GM03348 (cell line): ENCODE data around the gene DAGLA.
A peak's percentile ranks its signal among the peaks of the same experiment; 100 is the strongest.

Experiments
- DNase-seq: peaks from one replicate; pipeline ENCODE4 v3.0.0; 2012; ENCODE audit warnings: low spot score

The DAGLA gene

DNA sequence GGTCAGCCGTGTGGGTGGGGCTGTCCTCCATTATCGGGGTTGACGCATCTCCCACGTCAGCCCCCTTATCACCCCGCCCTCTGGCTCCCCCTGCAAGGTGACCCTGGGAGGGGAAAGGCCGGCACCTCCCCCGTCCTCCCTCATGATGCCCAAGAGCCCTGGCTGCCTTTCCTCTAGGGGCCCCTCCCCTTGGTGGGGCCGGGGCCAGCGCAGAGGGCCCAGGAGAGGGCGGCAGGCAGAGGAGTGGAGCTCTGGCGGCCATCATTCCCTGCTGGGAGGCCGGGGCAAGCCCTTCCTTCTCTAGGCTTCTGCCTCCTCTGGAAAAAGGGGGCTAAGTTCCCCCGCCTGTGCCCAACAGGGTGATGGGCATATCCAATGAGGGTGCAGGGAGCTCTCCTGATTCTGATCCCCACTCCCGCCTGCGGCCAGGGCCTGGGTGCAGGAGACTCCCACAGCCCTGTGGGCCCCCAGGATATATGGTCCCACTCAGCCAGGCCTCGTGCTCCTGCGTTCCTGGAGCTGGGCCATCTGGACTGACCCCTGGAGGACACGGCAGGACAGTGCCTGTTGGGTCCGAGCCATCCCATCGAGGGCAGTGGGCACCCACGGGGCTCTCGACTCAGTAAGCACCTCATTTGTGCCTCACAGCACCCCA lies 84.5 kb downstream of the DAGLA start:
- no peak for DNase-seq

DNA sequence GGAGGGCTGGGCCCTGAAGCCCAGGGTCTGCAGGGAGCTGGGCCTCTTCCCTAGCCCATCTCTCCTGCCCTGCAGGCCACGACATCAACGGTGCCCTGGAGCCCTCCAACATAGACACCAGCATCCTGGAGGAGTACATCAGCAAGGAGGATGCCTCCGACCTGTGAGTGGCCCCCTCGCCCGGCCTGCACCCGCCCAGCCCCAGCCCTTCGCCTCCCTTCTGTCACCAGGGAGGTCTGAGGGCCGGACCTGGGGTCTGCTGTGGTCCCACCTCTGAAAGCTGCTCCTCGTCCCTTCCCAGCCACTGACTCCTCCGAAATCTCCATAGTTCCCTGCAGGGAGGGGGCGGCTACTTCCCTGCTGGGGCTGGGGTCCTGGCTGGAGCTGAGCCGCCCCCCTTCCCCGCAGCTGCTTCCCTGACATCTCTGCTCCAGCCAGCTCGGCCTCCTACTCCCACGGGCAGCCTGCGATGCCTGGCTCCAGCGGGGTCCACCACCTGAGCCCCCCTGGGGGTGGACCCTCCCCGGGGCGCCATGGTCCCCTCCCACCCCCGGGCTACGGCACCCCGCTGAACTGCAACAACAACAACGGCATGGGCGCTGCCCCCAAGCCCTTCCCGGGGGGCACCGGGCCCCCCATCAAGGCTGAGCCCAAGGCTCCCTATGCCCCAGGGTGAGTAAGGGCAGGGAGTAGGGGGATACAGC lies 85.5 kb downstream of the DAGLA start:
- no peak for DNase-seq

DNA sequence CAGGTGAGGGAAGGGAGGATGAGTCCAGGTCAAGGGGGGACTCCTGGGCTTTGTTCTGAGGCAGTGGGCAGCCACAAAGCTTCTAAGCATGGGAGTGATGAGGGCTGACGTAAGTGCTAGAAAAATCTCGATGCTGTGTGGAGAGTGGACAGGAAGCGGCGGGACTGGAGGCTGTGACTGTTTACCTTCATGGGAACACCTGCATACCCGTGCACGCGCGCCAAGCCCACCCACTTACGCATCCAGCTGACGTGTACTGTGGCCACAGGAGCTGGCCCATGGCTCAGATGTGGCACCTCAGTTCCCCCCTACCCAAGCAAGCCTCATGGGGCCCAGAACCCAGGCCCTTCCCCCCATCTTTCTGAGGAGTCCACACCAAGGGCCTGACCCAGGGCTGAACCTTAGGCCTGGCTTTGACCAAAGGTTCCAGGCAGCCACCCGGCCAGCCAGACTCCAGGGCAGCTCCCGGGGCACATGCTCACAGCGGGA lies 86.2 kb downstream of the DAGLA start:
- no peak for DNase-seq

DNA sequence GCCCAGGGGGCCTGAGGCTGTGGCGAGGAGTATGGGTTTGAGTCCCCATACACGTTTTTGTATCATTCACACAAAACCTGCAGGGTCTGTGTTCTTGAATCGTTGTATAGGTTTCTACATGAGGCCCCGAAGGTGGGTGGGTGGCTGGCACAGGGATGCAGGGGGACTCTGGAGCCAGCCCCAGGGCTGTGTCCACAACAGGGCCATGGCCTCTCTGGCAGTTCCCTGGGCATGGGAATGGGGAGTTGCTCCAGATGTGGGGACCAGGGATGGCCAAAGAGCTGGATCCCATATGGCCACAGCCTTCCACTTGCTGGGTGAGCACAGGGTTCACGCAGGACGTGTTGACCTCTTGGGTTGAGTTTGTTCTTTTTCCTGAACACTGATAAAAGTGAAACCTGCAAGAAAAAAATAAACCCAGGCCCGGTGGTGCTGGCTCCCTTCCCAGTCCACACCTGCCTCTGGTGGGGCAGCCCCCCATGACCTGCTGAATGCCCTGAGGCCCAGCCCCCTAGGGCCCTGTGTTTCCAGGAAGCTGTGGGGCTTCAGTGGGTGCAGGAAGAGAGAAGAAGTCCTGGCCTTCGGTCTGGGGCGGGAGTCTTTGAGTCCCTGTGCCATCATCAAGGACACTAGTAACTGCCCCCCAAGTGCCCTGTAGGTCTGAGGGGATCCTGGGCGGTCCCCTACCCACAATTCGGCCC lies 88.3 kb downstream of the DAGLA start:
- no peak for DNase-seq

DNA sequence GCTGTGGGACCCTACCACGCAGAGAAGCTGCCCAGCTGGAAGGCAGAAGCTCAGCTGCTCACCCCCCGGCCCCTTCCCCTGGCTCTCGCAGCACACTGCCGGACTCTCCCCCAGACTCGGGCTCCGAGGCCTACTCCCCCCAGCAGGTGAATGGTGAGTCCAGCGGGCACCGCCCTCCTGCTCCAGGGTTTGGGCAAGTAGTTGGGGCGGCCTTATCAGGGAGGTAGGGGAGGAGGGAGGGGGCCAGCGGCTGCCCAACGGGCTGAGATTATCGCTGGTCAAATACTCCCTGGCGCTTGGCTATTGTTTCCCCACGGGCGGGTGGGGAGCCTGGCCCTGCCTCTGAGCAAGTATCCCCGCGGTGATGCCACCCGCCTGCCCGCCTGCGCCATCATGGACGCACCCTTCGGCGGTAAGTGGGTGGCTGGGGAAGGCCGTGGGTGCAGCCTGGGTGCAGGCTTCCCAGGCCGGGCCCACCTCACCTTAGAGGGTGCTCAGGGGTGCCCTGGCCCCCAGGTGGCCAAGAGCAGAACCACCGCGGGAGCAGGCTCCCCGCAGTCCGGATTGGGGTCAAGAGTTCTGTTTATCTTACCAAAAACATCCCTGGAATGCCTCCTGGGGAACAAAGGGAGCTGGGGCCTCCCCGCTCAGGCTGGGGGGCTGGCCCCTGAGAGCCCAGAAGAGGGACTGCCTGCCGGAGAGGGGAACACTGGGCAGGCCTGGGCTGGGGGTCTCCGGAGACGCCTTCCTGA lies 89.2 kb downstream of the DAGLA start:
- peak; percentile 43 for DNase-seq

DNA sequence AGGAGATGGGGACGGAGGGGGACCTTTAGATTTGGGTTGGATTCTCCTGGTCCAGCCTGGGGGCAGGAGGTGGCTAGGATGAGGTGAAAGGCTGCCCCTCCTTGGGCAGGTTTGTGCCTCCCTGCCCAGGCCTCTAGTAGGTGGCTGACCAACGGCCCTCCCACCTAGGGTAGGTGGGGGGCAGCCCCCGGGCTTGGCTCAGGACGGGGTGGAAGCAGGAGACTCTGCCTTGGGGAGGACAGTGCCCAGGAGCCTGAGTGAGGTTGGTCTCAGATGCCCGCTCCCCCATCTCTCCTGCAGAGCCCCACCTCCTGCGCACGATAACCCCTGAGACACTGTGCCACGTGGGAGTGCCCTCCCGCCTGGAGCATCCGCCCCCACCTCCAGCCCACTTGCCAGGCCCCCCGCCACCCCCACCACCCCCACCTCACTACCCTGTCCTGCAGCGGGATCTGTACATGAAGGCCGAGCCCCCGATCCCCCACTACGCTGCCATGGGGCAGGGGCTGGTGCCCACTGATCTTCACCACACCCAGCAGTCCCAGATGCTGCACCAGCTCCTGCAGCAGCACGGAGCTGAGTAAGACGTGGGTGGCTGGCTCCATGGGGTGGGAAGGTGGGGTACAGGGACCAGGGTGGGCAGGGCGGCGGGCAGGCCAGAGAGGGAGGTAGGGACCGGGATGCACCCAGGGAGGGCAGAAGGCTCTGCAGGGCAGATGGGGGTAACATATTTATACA lies 89.9 kb downstream of the DAGLA start:
- DNase-seq: no peak

DNA sequence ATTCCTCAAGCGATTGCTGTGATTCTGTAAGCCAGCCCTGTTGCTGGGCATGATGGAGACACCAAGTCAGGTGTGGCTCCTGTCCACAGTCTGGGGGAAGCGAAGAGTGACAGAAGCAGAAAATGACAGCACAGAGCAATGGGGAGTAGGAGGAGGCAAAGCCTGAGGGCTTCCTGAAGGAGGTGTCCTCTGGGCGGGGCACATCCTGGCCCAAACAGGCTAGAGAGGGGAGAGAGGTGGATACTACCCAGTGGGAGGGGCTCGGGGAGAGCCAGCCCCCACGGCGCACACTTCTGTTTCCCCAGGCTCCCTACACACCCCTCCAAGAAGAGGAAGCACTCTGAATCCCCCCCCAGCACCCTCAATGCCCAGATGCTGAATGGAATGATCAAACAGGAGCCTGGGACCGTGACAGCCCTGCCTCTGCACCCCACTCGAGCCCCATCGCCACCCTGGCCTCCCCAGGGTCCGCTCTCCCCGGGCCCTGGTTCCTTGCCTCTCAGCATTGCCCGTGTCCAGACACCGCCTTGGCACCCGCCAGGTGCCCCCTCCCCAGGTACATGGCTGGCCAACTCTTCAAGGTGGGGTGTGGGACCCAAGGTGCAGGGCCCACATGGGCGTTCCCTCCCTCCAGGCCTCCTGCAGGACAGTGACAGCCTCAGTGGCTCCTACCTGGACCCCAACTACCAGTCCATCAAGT lies 91.2 kb downstream of the DAGLA start:
- no peak for DNase-seq

DNA sequence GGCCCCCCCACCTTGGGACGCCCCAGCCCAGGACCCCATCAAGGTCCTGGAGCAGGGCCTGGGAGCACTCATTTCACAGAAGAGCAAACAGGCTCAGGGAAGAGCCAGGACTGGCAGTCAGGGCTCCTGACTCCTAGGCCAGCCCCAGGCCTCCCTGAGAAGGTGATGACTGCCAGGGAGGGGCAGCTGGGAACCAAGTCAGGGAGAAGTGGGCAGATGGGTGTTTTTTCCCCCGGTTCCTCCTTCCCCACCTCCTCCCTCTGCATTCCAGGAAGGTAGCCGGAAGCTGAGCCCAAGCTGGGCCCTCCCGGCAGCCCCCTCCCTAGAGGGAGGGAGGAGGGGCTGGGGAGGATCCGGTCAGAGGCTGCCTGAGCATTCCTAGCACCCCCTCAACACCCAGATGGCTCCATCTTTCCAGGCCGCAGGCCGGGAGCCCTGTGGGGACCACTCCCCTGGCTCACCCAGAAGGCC lies 91.8 kb downstream of the DAGLA start:
- DNase-seq: no peak

DNA sequence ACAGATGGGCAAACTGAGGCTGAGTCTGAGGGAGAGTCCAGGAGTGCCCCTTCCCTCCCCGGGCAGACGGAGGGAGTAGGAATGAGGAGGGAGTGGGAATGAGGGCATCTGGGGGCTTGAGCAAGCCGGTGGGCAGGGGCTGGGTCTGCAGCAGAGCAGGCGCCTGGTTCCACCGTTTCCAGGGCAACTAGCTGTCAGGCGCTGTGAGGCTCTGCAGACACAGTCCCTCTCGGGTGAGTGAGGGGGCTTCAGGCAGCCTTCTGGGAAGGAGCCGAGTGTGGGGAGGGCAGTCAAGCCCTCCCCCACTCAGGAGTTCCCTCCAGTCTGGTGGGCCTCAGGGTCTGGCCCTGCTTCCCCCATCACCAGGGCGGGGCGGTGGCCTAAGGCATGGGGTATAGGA lies 93.2 kb downstream of the DAGLA start:
- no peak for DNase-seq

DNA sequence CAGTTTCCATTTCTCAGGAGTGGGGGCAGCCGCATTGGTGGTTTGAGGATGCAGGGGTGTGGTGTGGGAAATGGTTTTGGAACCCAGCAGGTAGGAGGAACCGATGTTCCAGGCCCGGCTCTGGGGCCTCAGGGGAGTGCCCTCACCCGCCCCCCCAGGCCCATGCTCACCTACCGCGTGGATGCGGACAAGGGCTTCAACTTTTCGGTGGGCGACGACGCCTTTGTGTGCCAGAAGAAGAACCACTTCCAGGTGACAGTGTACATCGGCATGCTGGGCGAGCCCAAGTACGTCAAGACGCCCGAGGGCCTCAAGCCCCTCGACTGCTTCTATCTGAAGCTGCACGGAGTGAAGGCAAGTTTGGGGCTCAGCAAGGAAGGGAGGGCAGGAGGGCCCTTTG lies 93.6 kb downstream of the DAGLA start:
- no peak for DNase-seq

DNA sequence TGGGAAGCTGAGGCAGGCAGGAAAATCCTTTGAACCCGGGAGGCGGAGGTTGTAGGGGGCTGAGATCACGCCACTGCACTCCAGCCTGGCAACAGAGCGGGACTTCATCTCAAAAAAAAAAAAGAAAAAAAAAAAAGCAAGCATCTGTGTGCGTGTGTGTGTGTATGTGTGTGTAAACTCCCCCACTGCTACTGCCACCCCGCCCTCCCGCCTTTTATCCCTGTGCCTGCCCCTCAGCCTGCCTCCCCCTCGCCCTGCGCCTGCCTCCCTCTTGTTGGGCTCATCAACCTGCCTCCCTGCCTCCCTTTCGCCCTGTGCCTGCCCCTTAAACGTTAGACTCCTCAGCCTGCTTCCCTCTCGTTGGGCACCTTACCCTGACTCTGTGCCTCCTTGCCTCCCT lies 94.2 kb downstream of the DAGLA start:
- DNase-seq: no peak

DNA sequence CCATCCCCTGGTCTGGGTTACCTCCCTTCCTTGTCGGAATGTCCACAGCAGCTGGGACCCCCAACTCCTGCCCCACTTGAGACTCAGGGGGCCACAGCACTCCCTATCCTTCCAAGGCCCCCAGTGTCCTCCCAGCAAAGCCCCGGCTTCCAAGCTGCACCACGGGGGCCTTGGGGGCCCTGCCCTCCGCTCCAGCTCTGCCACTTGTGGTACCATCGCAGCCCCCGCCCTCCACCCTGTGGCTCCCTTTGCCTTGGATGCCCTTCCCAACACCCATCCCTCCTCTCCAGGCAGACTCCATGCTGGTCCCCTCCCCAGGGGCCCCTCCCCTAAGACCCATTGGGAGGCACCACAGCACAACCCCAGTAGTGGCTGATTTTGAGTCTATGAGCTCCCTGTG lies 94.9 kb downstream of the DAGLA start:
- no peak for DNase-seq

DNA sequence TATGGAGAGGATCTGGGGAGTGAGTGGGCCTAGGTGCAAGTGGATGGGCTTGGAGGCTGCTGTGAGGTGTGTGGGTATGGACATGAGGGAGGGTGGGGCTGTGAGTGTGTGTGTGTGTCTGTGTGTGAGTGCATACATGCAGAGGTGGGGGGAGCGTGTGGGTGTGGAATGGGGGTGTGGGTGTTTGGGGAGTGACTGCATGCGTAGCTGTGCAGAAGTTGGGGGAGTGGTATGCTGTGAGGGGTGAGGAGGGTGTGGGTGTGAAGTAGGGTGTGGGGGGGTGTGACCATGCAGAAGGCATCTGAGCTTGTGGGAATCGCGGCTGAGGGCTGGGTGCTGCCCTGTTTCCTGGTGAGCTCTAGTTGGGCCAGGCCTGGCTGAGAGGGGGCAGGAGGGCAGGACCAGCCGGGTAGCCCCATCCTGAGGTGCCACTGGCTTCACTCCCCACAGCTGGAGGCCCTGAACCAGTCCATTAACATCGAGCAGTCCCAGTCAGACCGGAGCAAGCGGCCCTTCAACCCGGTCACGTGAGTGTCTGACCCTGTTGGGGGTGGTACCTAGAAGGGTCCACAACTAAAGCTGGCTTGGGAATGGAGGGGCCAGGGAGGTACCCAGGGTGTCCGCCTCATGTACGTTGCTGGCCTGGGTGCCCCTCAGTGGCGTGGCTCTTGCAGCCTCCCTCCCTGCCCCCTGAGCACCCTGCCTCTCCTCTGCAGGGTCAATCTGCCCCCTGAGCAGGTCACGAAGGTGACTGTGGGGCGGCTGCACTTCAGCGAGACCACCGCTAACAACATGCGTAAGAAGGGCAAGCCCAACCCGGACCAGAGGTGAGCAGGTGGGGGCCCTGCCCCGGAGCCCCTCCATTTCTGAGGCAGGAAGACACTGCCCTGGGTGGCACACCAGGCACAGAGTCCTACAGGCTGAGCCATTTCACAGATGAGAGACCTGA lies 95.7 kb downstream of the DAGLA start:
- DNase-seq: no peak

DNA sequence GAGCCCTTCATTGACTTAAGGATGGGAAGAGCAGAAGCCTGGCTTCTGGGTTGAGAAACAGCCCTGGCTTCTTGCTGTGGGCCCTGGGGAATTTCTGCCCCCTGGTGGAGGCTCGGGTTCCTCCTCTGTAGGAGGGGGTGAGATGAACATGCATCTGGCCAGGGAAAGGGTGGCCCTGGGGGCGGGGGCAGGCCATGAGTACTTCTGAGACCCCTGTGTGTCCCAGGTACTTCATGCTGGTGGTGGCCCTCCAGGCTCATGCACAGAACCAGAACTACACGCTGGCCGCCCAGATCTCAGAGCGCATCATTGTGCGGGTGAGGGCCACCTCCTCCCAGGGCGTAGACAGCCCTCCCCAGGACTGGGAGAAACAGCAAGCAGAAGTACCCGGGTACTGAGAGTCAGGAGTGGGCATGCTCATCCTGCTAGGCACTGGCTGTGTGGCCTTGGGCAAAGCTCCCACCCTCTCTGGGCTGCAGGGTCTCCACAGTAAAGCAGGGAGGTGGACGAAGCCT lies 96.4 kb downstream of the DAGLA start:
- peak; percentile 93 for DNase-seq

DNA sequence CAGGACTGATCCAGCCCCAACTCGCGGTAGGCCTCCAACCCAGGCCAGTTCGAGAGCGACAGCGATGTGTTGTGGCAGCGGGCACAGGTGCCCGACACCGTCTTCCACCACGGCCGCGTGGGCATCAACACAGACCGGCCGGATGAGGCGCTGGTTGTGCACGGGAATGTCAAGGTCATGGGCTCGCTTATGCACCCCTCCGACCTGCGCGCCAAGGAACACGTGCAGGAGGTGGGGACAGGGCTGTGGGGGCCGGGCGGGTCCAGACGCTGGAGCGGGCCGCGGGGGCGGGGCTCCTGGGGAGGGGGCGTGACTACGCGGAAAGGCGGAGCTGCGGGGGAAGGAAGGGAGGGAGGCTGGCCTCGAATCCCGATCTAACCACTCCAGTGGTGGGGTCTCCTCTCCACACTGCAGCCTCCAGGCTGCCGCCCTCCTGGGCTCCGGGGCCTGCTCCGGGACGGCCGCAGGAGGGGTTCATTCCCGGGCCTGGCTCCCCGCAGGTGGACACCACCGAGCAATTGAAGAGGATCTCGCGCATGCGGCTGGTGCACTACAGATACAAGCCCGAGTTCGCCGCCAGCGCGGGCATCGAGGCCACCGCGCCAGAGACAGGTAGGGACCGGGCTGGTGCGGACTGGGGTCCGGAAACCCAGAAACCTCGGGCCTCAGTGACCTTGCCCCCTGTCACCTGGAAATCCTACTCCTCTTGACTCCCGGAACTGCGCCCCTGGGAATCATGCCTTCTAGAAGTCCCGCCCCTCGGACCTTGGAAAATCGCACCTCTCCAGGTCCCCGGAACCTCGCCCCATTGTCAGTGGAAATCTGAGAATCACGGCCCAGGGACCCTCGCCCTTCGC lies 97.3 kb downstream of the DAGLA start:
- peak; percentile 68 for DNase-seq

DNA sequence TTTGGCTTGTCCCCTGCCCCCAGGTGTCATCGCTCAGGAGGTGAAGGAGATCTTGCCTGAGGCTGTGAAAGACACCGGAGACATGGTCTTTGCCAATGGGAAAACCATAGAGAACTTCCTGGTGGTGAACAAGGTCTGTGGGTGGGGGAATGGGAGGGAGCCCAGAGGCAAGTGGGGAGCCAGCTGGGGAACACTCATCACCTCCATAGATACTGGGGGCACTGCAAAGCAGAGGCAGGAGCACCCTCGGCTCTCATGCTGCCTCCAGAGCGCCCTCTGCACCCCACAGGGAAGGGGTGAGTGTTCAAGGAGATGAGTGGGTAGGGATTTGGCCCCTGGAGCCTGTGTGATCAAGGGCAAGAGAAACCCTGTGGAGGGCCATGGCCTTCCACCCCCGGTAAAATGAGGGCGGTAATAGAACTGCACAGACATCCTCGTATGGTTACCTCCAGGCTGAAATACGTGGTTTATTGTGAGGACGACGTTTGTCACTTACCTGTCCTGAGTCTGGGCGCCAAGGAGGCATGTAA lies 98.2 kb downstream of the DAGLA start:
- DNase-seq: no peak

DNA sequence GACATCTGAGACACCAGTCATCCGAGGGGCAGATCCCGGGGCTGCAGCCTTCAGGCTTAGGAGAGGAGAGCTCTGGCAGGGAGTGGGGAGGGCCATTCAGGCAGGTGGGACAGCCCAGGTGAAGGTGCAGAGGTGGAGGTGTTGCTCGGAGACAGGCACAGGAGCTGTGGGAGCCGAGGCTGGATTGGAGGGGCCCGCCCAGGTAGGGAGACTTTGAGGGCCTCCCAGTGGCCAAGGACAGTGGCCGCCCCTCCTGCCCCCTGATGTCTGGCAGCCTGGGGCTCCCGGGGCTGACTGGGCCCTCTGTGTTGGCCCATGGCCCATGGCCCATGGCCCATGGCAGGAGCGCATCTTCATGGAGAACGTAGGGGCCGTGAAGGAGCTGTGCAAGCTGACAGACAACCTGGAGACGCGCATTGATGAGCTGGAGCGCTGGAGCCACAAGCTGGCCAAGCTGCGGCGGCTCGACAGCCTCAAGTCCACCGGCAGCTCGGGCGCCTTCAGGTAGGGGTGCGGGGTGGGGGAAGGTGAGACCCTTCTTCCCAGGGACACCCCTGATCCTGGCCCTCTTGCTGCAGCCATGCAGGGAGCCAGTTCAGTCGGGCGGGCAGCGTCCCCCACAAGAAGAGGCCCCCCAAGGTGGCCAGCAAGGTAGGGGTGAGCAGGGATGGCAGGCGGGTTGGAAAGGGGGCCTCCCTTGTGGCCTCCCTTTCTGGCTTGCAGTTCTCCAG lies 98.9 kb downstream of the DAGLA start:
- no peak for DNase-seq
